DND-41 (cell line): ENCODE results near the gene REPS1.

Source experiments
- ATAC-seq: fragments of 200-7000 bp; cut with Tn5 transposase; 3 replicates; pipeline ENCODE4 v1.9.1; 2021; ENCODE audit warnings: low read depth; ENCODE audit not compliant: insufficient read depth
- DNase-seq: peaks from one replicate; pipeline ENCODE4 v3.0.0-alpha.2; 2020
- H2AFZ ChIP-seq: 2 replicates; pipeline ENCODE4 v1.6.0; 2012; ENCODE audit warnings: low read depth, low read length
- H3K27ac ChIP-seq: 2 replicates; pipeline ENCODE4 v1.5.1; 2012; ENCODE audit warnings: low read length, inconsistent platforms
- H3K27me3 ChIP-seq: fragments of 200-600 bp; sonication (generic); 2 replicates; pipeline ENCODE4 v1.6.0; 2012; ENCODE audit warnings: low read length, mild to moderate bottlenecking, inconsistent platforms; ENCODE audit not compliant: insufficient read depth, poor library complexity
- H3K36me3 ChIP-seq: 2 replicates; pipeline ENCODE4 v1.5.1; 2012; ENCODE audit warnings: low read length, inconsistent platforms; ENCODE audit not compliant: insufficient read depth
- H3K4me1 ChIP-seq: 2 replicates; pipeline ENCODE4 v1.5.1; 2012; ENCODE audit warnings: mild to moderate bottlenecking, low read length; ENCODE audit not compliant: insufficient read depth
- H3K4me2 ChIP-seq: 2 replicates; pipeline ENCODE4 v1.6.0; 2012; ENCODE audit warnings: mild to moderate bottlenecking, moderate library complexity, low read length, inconsistent platforms; ENCODE audit not compliant: insufficient read depth
- H3K4me3 ChIP-seq, 2 experiments: fragments of 200-600 bp in 1 of 2; shearing (Covaris generic) in 1 of 2; 2 replicates each; pipeline ENCODE4 v1.5.1; 2012 to 2016; ENCODE audit warnings: inconsistent platforms in 2 of 2, low read length in 2 of 2, mild to moderate bottlenecking in 2 of 2, low read depth in 1 of 2, moderate library complexity in 1 of 2
- H3K79me2 ChIP-seq: 2 replicates; pipeline ENCODE4 v1.6.0; 2012; ENCODE audit warnings: low read length, inconsistent platforms; ENCODE audit not compliant: insufficient read depth
- H3K9ac ChIP-seq: 2 replicates; pipeline ENCODE4 v1.6.0; 2012; ENCODE audit warnings: low read depth, mild to moderate bottlenecking, inconsistent platforms, low read length, moderate library complexity
- H3K9me3 ChIP-seq: 2 replicates; pipeline ENCODE4 v1.5.1; 2012; ENCODE audit warnings: low read length, moderate library complexity, mild to moderate bottlenecking, inconsistent platforms; ENCODE audit not compliant: insufficient read depth, severe bottlenecking
- H4K20me1 ChIP-seq: 2 replicates; pipeline ENCODE4 v1.6.0; 2012; ENCODE audit warnings: low read length; ENCODE audit not compliant: insufficient read depth
- EZH2 ChIP-seq: IDR thresholded peaks from 3 replicates; pipeline ENCODE4 v1.6.1; 2012; ENCODE audit warnings: borderline replicate concordance, low read depth, mild to moderate bottlenecking, moderate library complexity, low read length, inconsistent platforms; ENCODE audit not compliant: severe bottlenecking
- TF ChIP-seq, protein P1 (sequence below): IDR thresholded peaks from 2 replicates; pipeline ENCODE4 v1.5.1; 2012; ENCODE audit warnings: borderline replicate concordance, low read length, moderate library complexity, mild to moderate bottlenecking; ENCODE audit not compliant: poor library complexity, severe bottlenecking; ENCODE audit errors: extremely low read depth

REPS1 gene

DNA sequence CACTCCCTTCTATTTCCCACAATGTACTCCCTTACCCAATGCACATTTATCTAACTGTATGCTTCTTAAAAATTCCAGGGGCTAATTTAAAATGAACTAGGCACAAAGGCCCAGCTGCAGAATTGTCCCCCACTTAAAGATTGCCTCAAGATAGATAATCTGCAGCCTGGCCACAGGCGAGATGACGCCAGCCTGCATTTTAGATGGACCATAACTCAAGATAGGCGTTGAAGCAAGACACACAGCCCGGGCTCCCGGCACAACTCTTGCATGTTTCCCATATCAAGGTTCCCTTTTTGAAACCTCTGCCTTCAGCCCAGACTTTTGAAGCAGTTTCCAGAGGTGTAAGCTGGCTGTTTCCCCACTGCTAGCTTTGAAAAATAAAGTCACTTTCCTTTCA lies 3.2 kb upstream of the REPS1 start:
- Histone ChIP-seq H3K27ac (no peak overlapping the region), H3K9me3 (no peaks in the 10 kb centered on the region), H3K4me3 (no peak overlapping the region), H3K27me3 (no peaks in the 10 kb centered on the region), H3K36me3 (no peaks in the 10 kb centered on the region; the same call in 1 of the 2 replicates), H3K4me1 (peaks cover 16% of the 10 kb centered on the region), H2AFZ (no peak overlapping the region), H4K20me1 (peaks cover 6% of the 10 kb centered on the region; the same call in 1 of the 2 replicates), H3K9ac (no peak overlapping the region), H3K4me2 (no peak overlapping the region), H3K79me2 (peaks cover 18% of the 10 kb centered on the region)
- ATAC-seq = no peak
- TF ChIP-seq, protein P1, sequence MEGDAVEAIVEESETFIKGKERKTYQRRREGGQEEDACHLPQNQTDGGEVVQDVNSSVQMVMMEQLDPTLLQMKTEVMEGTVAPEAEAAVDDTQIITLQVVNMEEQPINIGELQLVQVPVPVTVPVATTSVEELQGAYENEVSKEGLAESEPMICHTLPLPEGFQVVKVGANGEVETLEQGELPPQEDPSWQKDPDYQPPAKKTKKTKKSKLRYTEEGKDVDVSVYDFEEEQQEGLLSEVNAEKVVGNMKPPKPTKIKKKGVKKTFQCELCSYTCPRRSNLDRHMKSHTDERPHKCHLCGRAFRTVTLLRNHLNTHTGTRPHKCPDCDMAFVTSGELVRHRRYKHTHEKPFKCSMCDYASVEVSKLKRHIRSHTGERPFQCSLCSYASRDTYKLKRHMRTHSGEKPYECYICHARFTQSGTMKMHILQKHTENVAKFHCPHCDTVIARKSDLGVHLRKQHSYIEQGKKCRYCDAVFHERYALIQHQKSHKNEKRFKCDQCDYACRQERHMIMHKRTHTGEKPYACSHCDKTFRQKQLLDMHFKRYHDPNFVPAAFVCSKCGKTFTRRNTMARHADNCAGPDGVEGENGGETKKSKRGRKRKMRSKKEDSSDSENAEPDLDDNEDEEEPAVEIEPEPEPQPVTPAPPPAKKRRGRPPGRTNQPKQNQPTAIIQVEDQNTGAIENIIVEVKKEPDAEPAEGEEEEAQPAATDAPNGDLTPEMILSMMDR = no peak
- no peak for TF ChIP-seq EZH2
- no peak for DNase-seq

DNA sequence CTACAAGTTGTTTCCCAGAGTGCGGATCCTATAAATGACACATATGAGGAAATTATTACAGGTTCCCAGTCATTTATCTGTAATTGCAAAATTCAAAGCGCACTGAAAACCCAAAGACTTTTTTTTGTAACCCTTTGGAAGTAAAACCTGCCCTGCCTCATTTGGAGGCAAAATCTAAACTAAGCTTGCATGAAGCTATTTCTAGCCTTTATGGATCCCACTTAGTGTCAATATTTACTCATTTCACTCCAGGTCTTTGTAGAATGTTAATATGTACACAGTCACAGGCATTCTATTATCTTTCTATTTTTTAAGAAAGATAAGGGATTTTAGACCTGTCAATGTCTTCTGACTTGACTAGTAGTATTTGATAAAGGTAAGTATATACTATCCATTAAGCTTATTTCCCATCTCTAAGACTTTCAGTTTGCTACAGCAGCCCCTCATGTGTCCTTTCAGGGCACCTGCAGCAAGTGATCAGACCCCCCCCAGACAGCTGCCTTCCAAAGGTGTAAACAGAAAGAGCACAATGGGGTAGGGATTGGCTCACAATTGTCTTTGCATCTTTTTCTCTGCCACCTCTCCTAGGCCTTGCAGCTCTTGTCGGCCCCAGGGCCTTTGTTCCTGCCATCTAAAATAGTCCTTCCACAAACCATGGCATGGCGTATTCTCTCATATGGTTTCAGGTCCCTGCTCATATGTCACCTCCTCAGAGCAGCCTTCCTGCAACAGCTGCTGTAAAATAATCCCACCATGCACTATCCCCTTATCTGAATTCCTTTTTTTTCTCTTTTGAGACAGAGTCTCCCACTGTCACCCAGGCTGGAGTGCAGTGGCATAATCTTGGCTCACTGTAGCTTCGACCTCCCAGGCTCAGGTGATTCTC lies 1.3 kb upstream of the REPS1 start:
- Histone ChIP-seq H3K36me3 (no peaks in the 10 kb centered on the region; the same call in 1 of the 2 replicates), H4K20me1 (peaks cover 23% of the 10 kb centered on the region; the same call in 1 of the 2 replicates), H3K9ac (0 out of 2 replicates have a peak overlapping the region, but pooled peaks have one; percentile 84), H3K27me3 (no peaks in the 10 kb centered on the region), H3K4me1 (peaks cover 34% of the 10 kb centered on the region), H3K4me2 (peak overlapping the region; percentile 66; the same call in 1 of the 2 replicates), H2AFZ (peak overlapping the region; percentile 86), H3K4me3 (no peak overlapping the region), H3K9me3 (no peaks in the 10 kb centered on the region), H3K27ac (no peak overlapping the region), H3K79me2 (peaks cover 37% of the 10 kb centered on the region)
- DNase-seq (no peak), ATAC-seq (no peak)
- no peak for TF ChIP-seq EZH2
- TF ChIP-seq, protein P1 = no peak

DNA sequence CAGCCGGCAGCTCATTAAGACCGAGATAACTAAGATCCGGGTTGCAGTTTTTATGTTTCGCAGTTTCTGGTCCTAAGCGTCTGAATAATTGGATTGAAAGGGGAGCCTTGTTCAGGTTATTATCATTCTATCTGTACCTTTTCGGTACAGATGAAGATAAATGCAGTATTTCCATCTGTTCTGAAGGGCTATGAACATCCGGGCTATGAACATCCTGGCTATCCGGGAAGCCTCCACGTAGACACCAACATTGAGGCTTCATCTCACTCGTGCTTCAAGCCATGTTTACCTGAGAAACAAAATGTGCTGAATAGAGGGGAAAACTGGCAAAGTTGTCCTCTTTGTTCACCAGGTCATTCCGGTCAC lies 399 bp upstream of the REPS1 start:
- Histone ChIP-seq H3K4me3 (peak overlapping the region; percentile 7 to 87; a peak in 3 of 4 replicates), H3K36me3 (no peaks in the 10 kb centered on the region; the same call in 1 of the 2 replicates), H3K79me2 (peaks cover 45% of the 10 kb centered on the region), H2AFZ (peak overlapping the region; percentile 86), H4K20me1 (peaks cover 32% of the 10 kb centered on the region), H3K9me3 (no peaks in the 10 kb centered on the region), H3K4me1 (peaks cover 40% of the 10 kb centered on the region), H3K4me2 (peak overlapping the region; percentile 66), H3K27me3 (no peaks in the 10 kb centered on the region), H3K27ac (peak overlapping the region; percentile 69), H3K9ac (peak overlapping the region; percentile 84)
- DNase-seq (no peak), ATAC-seq (peak; percentile 50)
- no peak for TF ChIP-seq EZH2
- TF ChIP-seq, protein P1 = no peak
